Measurements from ENCODE around the gene PPP1R3A.

PPP1R3A gene

GRCh38 chr7:113912876-113913275 is 5.9 kb downstream of the PPP1R3A start:
- TF ChIP-seq, protein P1, sequence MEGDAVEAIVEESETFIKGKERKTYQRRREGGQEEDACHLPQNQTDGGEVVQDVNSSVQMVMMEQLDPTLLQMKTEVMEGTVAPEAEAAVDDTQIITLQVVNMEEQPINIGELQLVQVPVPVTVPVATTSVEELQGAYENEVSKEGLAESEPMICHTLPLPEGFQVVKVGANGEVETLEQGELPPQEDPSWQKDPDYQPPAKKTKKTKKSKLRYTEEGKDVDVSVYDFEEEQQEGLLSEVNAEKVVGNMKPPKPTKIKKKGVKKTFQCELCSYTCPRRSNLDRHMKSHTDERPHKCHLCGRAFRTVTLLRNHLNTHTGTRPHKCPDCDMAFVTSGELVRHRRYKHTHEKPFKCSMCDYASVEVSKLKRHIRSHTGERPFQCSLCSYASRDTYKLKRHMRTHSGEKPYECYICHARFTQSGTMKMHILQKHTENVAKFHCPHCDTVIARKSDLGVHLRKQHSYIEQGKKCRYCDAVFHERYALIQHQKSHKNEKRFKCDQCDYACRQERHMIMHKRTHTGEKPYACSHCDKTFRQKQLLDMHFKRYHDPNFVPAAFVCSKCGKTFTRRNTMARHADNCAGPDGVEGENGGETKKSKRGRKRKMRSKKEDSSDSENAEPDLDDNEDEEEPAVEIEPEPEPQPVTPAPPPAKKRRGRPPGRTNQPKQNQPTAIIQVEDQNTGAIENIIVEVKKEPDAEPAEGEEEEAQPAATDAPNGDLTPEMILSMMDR (conservative IDR thresholded peaks at IDR 0.05), result no peak
- H3K27ac ChIP-seq, result no peak overlapping the region

DNA sequence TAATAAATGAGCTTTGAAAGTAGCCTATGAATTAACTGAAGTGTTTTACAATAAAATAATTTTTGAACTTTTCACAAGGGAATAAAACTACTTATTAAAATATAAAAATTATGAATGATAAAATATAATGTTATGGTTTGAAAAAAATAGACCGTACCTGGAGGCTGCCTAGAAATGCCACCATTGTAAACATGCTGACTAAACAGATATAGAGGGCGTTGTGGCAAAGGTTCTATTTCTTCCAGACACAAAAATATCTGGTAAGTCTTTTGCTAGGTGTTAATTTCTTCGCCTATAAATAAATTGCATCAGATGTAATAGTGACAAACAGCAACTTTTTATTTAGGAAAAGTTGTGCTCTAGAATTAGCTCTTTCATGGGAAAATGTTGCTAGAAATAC is 11.2 kb downstream of the PPP1R3A start:
- H3K27ac ChIP-seq, result no peak overlapping the region
- TF ChIP-seq, protein P1 (conservative IDR thresholded peaks at IDR 0.05), result no peak

DNA sequence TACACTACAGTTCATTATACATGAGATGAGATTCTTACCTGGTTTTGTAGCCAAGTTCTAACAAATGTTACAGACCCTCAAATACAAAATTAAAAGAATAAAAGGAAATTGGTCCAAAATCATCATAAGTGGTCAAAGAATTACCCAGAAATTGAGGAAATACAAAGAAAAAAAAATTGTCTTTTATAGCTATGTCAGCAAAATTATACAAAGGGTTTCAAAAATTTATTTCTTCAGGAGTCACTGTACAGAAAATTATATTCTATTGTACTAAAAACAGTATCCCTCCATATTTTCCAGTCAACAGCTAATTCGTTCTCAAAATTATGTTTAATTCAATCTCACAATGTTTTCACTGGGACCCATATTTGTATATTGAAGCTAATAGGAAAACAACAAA is 14.3 kb downstream of the PPP1R3A start:
- H3K27ac ChIP-seq, result no peak overlapping the region
- TF ChIP-seq, protein P1 (conservative IDR thresholded peaks at IDR 0.05), result no peak

GRCh38 chr7:113892818-113893217 is 26.0 kb downstream of the PPP1R3A start:
- TF ChIP-seq, protein P1 (conservative IDR thresholded peaks at IDR 0.05), result no peak
- H3K27ac ChIP-seq, result no peak overlapping the region

- TF ChIP-seq, protein P1 (conservative IDR thresholded peaks at IDR 0.05), result no peak
- H3K27ac ChIP-seq, result no peak overlapping the region
Measured at GRCh38 chr7:113891828-113892227, 27.0 kb downstream of the PPP1R3A start.

DNA sequence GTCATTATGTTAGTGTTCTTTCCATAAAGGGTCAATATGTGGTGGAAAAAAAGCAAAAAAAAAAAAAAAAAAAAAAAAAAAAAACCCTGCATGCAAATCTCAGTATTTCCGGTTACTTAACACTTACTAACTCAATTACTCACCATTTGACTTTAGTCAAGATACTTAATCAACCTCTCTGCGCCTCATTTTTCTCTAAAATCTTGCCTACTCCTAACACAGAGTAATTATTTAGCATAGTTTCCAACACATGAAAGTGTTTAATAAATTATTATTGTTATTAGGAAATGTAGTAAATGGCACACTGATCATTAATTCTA is 27.8 kb downstream of the PPP1R3A start:
- no peak overlapping the region for H3K27ac ChIP-seq
- TF ChIP-seq, protein P1 (conservative IDR thresholded peaks at IDR 0.05), result no peak

GRCh38 chr7:113890331-113891030 is 28.3 kb downstream of the PPP1R3A start:
- TF ChIP-seq, protein P1 (conservative IDR thresholded peaks at IDR 0.05), result no peak
- H3K27ac ChIP-seq, result no peak overlapping the region

Data from VCaP (cell line).